HEK293 (cell line): ENCODE results near the gene TBX1.
A peak's percentile ranks its signal among the peaks of the same experiment; 100 is the strongest.

ENCODE experiments used
- CTCF ChIA-PET: fragments of 350-600 bp; formaldehyde crosslinking; extraction: SDS; loops from one replicate; lab custom pipeline; 2021; ENCODE audit warnings: antibody characterized with exemption; lab: Yijun Ruan, JAX
- POLR2A ChIA-PET: fragments of 300-600 bp; formaldehyde crosslinking; extraction: SDS; loops from one replicate; lab custom pipeline; 2020; ENCODE audit warnings: antibody characterized with exemption, inconsistent platforms; lab: Yijun Ruan, JAX
- H3K27ac ChIP-seq: fragments of 200-500 bp; sonication (Bioruptor generic); 2 replicates; pipeline ENCODE4 v1.5.1; 2014; ENCODE audit warnings: low read depth, low read length, control low read depth, inconsistent platforms; ENCODE audit errors: extremely low read depth
- H3K36me3 ChIP-seq, 2 experiments: fragments of 200-500 bp in 1 of 2; sonication (Bioruptor generic) in 1 of 2; 1 replicate in 1 of 2; 2 replicates in 1 of 2; pipeline ENCODE4 v1.5.1; 2014 to 2017; ENCODE audit warnings: inconsistent platforms in 2 of 2, low read length in 2 of 2; ENCODE audit not compliant: control insufficient read depth in 2 of 2, insufficient read depth in 1 of 2
- H3K4me1 ChIP-seq: fragments of 200-500 bp; sonication (Bioruptor generic); 2 replicates; pipeline ENCODE4 v1.5.1; 2014; ENCODE audit warnings: mild to moderate bottlenecking, low read length, inconsistent platforms; ENCODE audit not compliant: control insufficient read depth, insufficient read depth
- H3K4me3 ChIP-seq: 2 replicates; pipeline ENCODE4 v1.5.1; 2011; ENCODE audit warnings: low read depth, mild to moderate bottlenecking, control low read depth, low read length, moderate library complexity
- H3K9me3 ChIP-seq: fragments of 200-500 bp; sonication (Bioruptor generic); 2 replicates; pipeline ENCODE4 v1.5.1; 2014; ENCODE audit warnings: low read depth, low read length, inconsistent platforms; ENCODE audit not compliant: control insufficient read depth, insufficient read depth
- BCL11A ChIP-seq: fragments of 450-650 bp; formaldehyde crosslinking; IDR thresholded peaks from 2 replicates; pipeline ENCODE4 v1.5.1; 2016; ENCODE audit warnings: low read depth, missing biosample characterization, missing genetic modification characterization
- EGR2 ChIP-seq: fragments of 450-650 bp; formaldehyde crosslinking; IDR thresholded peaks from 2 replicates; pipeline ENCODE4 v1.5.1; 2016; ENCODE audit warnings: low read depth, missing biosample characterization, missing genetic modification characterization
- INSM2 ChIP-seq: fragments of 450-650 bp; formaldehyde crosslinking; IDR thresholded peaks from 2 replicates; pipeline ENCODE4 v1.5.1; 2016; ENCODE audit warnings: missing biosample characterization, missing genetic modification characterization
- MZF1 ChIP-seq: fragments of 450-650 bp; formaldehyde crosslinking; IDR thresholded peaks from 2 replicates; pipeline ENCODE4 v1.5.1; 2017; ENCODE audit warnings: missing biosample characterization, missing genetic modification characterization, borderline replicate concordance
- OSR2 ChIP-seq: fragments of 450-650 bp; formaldehyde crosslinking; IDR thresholded peaks from 2 replicates; pipeline ENCODE4 v1.5.1; 2016; ENCODE audit warnings: missing biosample characterization, missing genetic modification characterization
- ZBTB17 ChIP-seq: fragments of 450-650 bp; formaldehyde crosslinking; IDR thresholded peaks from 2 replicates; pipeline ENCODE4 v1.5.1; 2016; ENCODE audit warnings: missing biosample characterization, missing genetic modification characterization
- ZBTB21 ChIP-seq: fragments of 450-650 bp; formaldehyde crosslinking; IDR thresholded peaks from 2 replicates; pipeline ENCODE4 v1.5.1; 2017; ENCODE audit warnings: missing biosample characterization, missing genetic modification characterization
- ZBTB26 ChIP-seq: fragments of 450-650 bp; formaldehyde crosslinking; optimal IDR thresholded peaks from 2 replicates; pipeline ENCODE3; 2016; ENCODE audit warnings: missing biosample characterization, mild to moderate bottlenecking, missing genetic modification characterization
- ZBTB6 ChIP-seq: fragments of 450-650 bp; formaldehyde crosslinking; IDR thresholded peaks from 2 replicates; pipeline ENCODE4 v1.5.1; 2017; ENCODE audit warnings: missing biosample characterization, missing genetic modification characterization
- ZBTB8A ChIP-seq: fragments of 450-650 bp; formaldehyde crosslinking; IDR thresholded peaks from 2 replicates; pipeline ENCODE4 v1.5.1; 2016; ENCODE audit warnings: missing biosample characterization, missing genetic modification characterization
- ZFHX2 ChIP-seq: fragments of 450-650 bp; formaldehyde crosslinking; conservative IDR thresholded peaks from 2 replicates; pipeline ENCODE4 v1.5.1; 2016; ENCODE audit warnings: missing biosample characterization, missing genetic modification characterization
- ZFP69B ChIP-seq: fragments of 450-650 bp; formaldehyde crosslinking; IDR thresholded peaks from 2 replicates; pipeline ENCODE4 v1.5.1; 2016; ENCODE audit warnings: missing biosample characterization, missing genetic modification characterization
- ZIC2 ChIP-seq: fragments of 450-650 bp; formaldehyde crosslinking; IDR thresholded peaks from 2 replicates; pipeline ENCODE4 v1.5.1; 2016; ENCODE audit warnings: missing biosample characterization, missing genetic modification characterization
- ZNF157 ChIP-seq: fragments of 450-650 bp; formaldehyde crosslinking; IDR thresholded peaks from 2 replicates; pipeline ENCODE4 v1.5.1; 2016; ENCODE audit warnings: missing biosample characterization, missing genetic modification characterization
- ZNF175 ChIP-seq: fragments of 450-650 bp; formaldehyde crosslinking; IDR thresholded peaks from 2 replicates; pipeline ENCODE4 v1.5.1; 2016; ENCODE audit warnings: missing biosample characterization, missing genetic modification characterization
- ZNF18 ChIP-seq: fragments of 450-650 bp; formaldehyde crosslinking; IDR thresholded peaks from 2 replicates; pipeline ENCODE4 v1.5.1; 2016; ENCODE audit warnings: missing biosample characterization, missing genetic modification characterization
- ZNF223 ChIP-seq: fragments of 450-650 bp; formaldehyde crosslinking; IDR thresholded peaks from 2 replicates; pipeline ENCODE4 v1.5.1; 2016; ENCODE audit warnings: missing biosample characterization, missing genetic modification characterization
- ZNF366 ChIP-seq: fragments of 450-650 bp; formaldehyde crosslinking; conservative IDR thresholded peaks from 2 replicates; pipeline ENCODE4 v1.5.1; 2016; ENCODE audit warnings: missing biosample characterization, missing genetic modification characterization
- ZNF48 ChIP-seq: fragments of 450-650 bp; formaldehyde crosslinking; IDR thresholded peaks from 2 replicates; pipeline ENCODE4 v1.5.1; 2016; ENCODE audit warnings: missing biosample characterization, missing genetic modification characterization
- ZNF488 ChIP-seq: fragments of 450-650 bp; formaldehyde crosslinking; IDR thresholded peaks from 2 replicates; pipeline ENCODE4 v1.5.1; 2016; ENCODE audit warnings: missing biosample characterization, missing genetic modification characterization
- ZNF521 ChIP-seq: fragments of 450-650 bp; formaldehyde crosslinking; IDR thresholded peaks from 2 replicates; pipeline ENCODE4 v1.5.1; 2017; ENCODE audit warnings: missing biosample characterization, mild to moderate bottlenecking, missing genetic modification characterization
- ZNF548 ChIP-seq: fragments of 450-650 bp; formaldehyde crosslinking; IDR thresholded peaks from 2 replicates; pipeline ENCODE4 v1.5.1; 2016; ENCODE audit warnings: missing biosample characterization, missing genetic modification characterization
- ZNF571 ChIP-seq: fragments of 450-650 bp; formaldehyde crosslinking; IDR thresholded peaks from 2 replicates; pipeline ENCODE4 v1.5.0; 2017; ENCODE audit warnings: missing biosample characterization, missing genetic modification characterization
- ZNF600 ChIP-seq: fragments of 450-650 bp; formaldehyde crosslinking; IDR thresholded peaks from 2 replicates; pipeline ENCODE4 v1.5.1; 2016; ENCODE audit warnings: missing biosample characterization, missing genetic modification characterization
- ZNF670 ChIP-seq: fragments of 450-650 bp; formaldehyde crosslinking; IDR thresholded peaks from 2 replicates; pipeline ENCODE4 v1.5.1; 2016; ENCODE audit warnings: missing biosample characterization, missing genetic modification characterization, low read depth
- ZNF747 ChIP-seq: fragments of 450-650 bp; formaldehyde crosslinking; IDR thresholded peaks from 2 replicates; pipeline ENCODE4 v1.5.1; 2016; ENCODE audit warnings: missing biosample characterization, missing genetic modification characterization
- ZSCAN23 ChIP-seq: fragments of 450-650 bp; formaldehyde crosslinking; IDR thresholded peaks from 2 replicates; pipeline ENCODE4 v1.5.1; 2016; ENCODE audit warnings: missing biosample characterization, missing genetic modification characterization

The TBX1 gene

GRCh38 chr22:19750507-19751490 is 9.8 kb upstream of the TBX1 start:
- ChIA-PET POLR2A (interaction anchor here (0.5 to 1.2 kb wide), 2 partner anchors 21 to 160 kb away, joined by 3 to 4 read pairs; no protein-coding TSS in a partner anchor), CTCF (interaction anchor here (1.1 kb wide), 3 partner anchors 12 to 20 kb away, joined by 5 to 12 read pairs (median 5); no protein-coding TSS in a partner anchor)
- Histone ChIP-seq H3K4me1 (no peaks in the 10 kb centered on the region), H3K27ac (no peak overlapping the region), H3K36me3 (no peaks in the 10 kb centered on the region), H3K9me3 (no peaks in the 10 kb centered on the region), H3K4me3 (no peak overlapping the region)
- TF ChIP-seq ZFHX2 (tag by site-specific recombination), result 0 out of 2 replicates have a peak, but pooled peaks have one; percentile 12
- TF ChIP-seq ZNF600 (tag by site-specific recombination), result peak; percentile 44; the same call in 1 of the 2 replicates
- TF ChIP-seq INSM2 (tag by site-specific recombination), result no peak
- TF ChIP-seq ZBTB17, result peak; percentile 41
- TF ChIP-seq EGR2, result 0 out of 2 replicates have a peak, but pooled peaks have one; percentile 10
- TF ChIP-seq ZBTB26, result no peak

- Histone ChIP-seq H3K4me1 (no peaks in the 10 kb centered on the region), H3K27ac (no peak overlapping the region), H3K9me3 (no peaks in the 10 kb centered on the region), H3K4me3 (no peak overlapping the region), H3K36me3 (no peaks in the 10 kb centered on the region)
- CTCF ChIA-PET, result interaction anchor here (1.1 to 3.6 kb wide), 2 partner anchors 10 to 21 kb away, joined by 10 to 12 read pairs; no protein-coding TSS in a partner anchor
- POLR2A ChIA-PET, result interaction anchor here (0.5 to 1.2 kb wide), 2 partner anchors 22 to 159 kb away, joined by 3 to 4 read pairs; no protein-coding TSS in a partner anchor
- TF ChIP-seq ZNF366 (tag by site-specific recombination) (no peak), BCL11A (tag by site-specific recombination) (no peak), ZNF571 (tag by site-specific recombination) (no peak), ZNF157 (tag by site-specific recombination) (no peak), OSR2 (no peak), ZNF521 (no peak), ZFP69B (peak; percentile 68), ZBTB21 (tag by site-specific recombination) (no peak), ZNF670 (tag by site-specific recombination) (no peak), ZNF48 (no peak), ZSCAN23 (no peak), ZNF548 (tag by site-specific recombination) (peak; percentile 60; the same call in 1 of the 2 replicates), ZNF488 (tag by site-specific recombination) (no peak), ZBTB6 (tag by site-specific recombination) (no peak), MZF1 (no peak), ZNF18 (tag by site-specific recombination) (no peak), ZIC2 (tag by site-specific recombination) (peak; percentile 80), ZNF223 (tag by site-specific recombination) (no peak), ZBTB8A (no peak), ZNF175 (tag by site-specific recombination) (no peak), ZNF747 (tag by site-specific recombination) (no peak)
Observed at GRCh38 chr22:19751497-19752245, 8.9 kb upstream of the TBX1 start.
